ENCODE data around the gene SMPD1. TPM values are rescaled to one million over a fixed set of nuclear protein-coding genes. Genes with fewer than 3 reads are reported as not detected.

SMPD1 gene
- total RNA-seq, 2 donors from 2014 or later, result 44.5 to 71.7 TPM

DNA sequence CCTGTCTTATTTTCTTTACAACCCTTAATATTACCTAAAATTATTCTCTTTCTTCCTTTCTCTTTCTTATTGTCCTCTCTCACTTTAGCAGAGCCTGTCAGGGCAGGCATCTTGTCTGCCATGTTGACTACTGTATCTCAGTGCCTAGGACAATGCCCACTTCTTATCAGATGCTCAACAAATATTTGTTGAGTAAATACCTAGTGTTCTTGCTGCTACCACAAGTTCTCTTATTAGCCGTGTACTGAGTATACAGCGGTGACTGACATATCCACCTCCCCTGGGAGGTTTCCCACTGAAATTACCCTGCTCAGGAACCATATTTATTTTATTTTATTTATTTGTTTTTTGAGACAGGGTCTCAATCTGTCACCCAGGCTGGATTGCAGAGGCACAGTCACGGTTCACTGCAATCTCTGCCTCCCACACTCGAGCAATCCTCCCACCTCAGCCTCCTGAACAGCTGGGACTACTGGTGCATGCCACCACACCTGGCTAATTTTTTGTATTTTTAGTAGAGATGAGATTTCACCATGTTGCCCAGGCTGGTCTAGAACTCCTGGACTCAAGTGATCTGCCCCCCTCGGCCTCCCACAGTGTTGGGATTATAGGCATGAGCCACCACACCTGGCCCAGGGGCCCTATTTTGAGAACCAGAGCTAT, 43.9 kb downstream of the SMPD1 start:
- no peaks in the 10 kb centered on the region for H3K36me3 ChIP-seq
- no peak overlapping the region for H3K4me3 ChIP-seq
- no peaks in the 10 kb centered on the region for H3K9me3 ChIP-seq
- TF ChIP-seq, protein P1, sequence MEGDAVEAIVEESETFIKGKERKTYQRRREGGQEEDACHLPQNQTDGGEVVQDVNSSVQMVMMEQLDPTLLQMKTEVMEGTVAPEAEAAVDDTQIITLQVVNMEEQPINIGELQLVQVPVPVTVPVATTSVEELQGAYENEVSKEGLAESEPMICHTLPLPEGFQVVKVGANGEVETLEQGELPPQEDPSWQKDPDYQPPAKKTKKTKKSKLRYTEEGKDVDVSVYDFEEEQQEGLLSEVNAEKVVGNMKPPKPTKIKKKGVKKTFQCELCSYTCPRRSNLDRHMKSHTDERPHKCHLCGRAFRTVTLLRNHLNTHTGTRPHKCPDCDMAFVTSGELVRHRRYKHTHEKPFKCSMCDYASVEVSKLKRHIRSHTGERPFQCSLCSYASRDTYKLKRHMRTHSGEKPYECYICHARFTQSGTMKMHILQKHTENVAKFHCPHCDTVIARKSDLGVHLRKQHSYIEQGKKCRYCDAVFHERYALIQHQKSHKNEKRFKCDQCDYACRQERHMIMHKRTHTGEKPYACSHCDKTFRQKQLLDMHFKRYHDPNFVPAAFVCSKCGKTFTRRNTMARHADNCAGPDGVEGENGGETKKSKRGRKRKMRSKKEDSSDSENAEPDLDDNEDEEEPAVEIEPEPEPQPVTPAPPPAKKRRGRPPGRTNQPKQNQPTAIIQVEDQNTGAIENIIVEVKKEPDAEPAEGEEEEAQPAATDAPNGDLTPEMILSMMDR (IDR thresholded peaks at IDR 0.05), result no peak
- no peak for DNase-seq (ENCODE audit: low spot score)
- no peaks in the 10 kb centered on the region for H3K4me1 ChIP-seq
- H3K27me3 ChIP-seq, result no peaks in the 10 kb centered on the region
- no peak overlapping the region for H3K27ac ChIP-seq

GRCh38 chr11:6437423-6437822, 47.1 kb downstream of the SMPD1 start:
- Histone ChIP-seq H3K36me3 (no peaks in the 10 kb centered on the region), H3K4me3 (no peak overlapping the region), H3K9me3 (no peaks in the 10 kb centered on the region), H3K4me1 (no peaks in the 10 kb centered on the region), H3K27ac (no peak overlapping the region), H3K27me3 (no peaks in the 10 kb centered on the region)
- TF ChIP-seq, protein P1 (IDR thresholded peaks at IDR 0.05), result no peak
- DNase-seq (ENCODE audit: low spot score), result no peak

GRCh38 chr11:6437993-6438392, 47.7 kb downstream of the SMPD1 start:
- Histone ChIP-seq H3K36me3 (no peaks in the 10 kb centered on the region), H3K4me1 (no peaks in the 10 kb centered on the region), H3K27me3 (no peaks in the 10 kb centered on the region), H3K9me3 (no peaks in the 10 kb centered on the region), H3K27ac (no peak overlapping the region), H3K4me3 (no peak overlapping the region)
- DNase-seq (ENCODE audit: low spot score), result no peak
- TF ChIP-seq, protein P1 (IDR thresholded peaks at IDR 0.05), result no peak

GRCh38 chr11:6438979-6439571, 48.8 kb downstream of the SMPD1 start:
- TF ChIP-seq, protein P1 (IDR thresholded peaks at IDR 0.05), result peak; percentile 49 to 75

DNA sequence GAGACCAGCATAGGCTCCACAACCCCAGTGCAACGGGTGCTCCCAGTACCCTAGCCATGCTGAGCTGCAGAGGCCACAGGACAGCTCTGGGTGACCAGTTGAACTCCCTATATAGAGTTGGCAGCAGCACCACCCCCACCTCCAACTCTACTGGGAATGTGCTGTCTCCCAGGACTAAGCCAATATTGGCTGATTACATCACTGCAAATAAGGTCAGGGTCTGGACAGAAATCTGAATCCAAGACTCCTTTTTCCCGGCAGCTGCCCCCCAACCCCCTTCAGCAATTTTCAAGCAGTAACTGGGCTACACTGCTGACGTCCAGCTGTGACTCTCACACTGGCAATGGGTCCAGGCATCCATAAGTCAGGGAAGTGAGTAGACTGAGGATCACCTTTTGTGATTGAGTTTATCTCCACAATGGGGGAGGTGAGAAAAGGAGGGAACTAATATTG, 50.7 kb downstream of the SMPD1 start, which contains the start of gene HPX:
TSS of gene HPX (minus strand) at position 82 of the 453 bp plus-strand sequence. CDS start at position 58, 24 bp downstream.
- Histone ChIP-seq H3K27me3 (no peaks in the 10 kb centered on the region), H3K27ac (no peak within 1 kb of the TSS), H3K36me3 (no peaks in the 10 kb centered on the region), H3K9me3 (no peaks in the 10 kb centered on the region), H3K4me3 (no peak within 1 kb of the TSS), H3K4me1 (no peaks in the 10 kb centered on the region)
- TF ChIP-seq, protein P1 (IDR thresholded peaks at IDR 0.05), result no peak
- no peak for DNase-seq (ENCODE audit: low spot score)

More at GRCh38 chr11:6438979-6439571, 48.8 kb downstream of the SMPD1 start:
- H3K36me3 ChIP-seq, result no peaks in the 10 kb centered on the region
- no peak overlapping the region for H3K27ac ChIP-seq
- H3K4me3 ChIP-seq, result no peak overlapping the region
- DNase-seq (ENCODE audit: low spot score), result no peak
- H3K27me3 ChIP-seq, result no peaks in the 10 kb centered on the region
- H3K9me3 ChIP-seq, result no peaks in the 10 kb centered on the region
- no peaks in the 10 kb centered on the region for H3K4me1 ChIP-seq
